DMS153 treated with DMSO at 0.1 percent for 48 hours (cell line): Measurements from ENCODE around the gene RFTN2.
A peak's percentile ranks its signal among the peaks of the same experiment; 100 is the strongest.
"Not testable (repeated sequence)": the region's sequence is repeated elsewhere in the genome, so short reads cannot be mapped to it uniquely, and the experiment has no call there.

ENCODE experiments used
- DNase-seq: peaks from one replicate; lab custom pipeline; 2025; ENCODE audit not compliant: unreplicated experiment; lab: John Stamatoyannopoulos, UW

Gene RFTN2

DNA sequence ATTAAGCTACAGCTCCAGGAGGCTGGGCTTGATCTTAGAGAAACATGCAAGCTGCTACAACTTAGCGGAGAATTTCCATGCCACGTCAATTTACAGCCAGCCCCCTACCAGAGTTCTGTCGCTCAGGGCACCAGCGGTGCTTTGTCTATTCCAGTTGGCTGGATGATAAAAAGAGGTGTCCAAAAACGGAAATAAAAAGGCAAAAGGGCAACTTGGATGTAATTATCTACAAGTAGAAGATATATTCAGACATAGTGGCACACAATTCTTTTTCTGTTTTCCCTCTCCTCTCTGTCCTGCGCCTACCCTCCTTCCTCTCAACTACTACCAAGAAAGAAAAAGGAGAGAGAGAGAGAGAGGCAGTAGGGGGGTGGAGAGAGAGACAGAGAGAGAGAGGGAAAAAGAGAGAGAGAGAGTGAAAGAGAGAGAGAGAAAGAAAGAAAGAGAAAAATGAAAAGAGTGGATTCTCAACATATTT lies 363 bp upstream of the RFTN2 start:
- no peak for DNase-seq

GRCh38 chr2:197674591-197674990 lies 796 bp downstream of the RFTN2 start:
- no peak for DNase-seq

DNA sequence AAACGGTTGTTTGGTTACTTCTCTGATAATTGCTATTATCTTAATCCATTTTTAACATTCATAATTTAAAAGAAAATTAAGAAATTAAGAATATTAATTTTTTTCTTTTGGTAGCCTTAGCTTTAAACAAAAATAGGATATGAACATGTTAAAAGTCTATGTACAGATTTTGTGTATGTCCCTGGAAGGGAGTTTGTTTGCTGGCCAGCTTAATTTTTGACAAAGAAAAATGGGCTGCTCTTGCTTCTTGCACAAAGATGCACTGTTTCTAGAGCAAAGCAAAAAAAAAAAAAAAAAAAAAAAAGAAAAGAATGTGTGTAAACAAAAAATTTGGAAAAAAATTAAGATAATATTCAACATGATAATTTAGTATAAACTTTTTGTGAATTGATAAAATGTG lies 1.3 kb downstream of the RFTN2 start:
- DNase-seq: no peak

GRCh38 chr2:197673606-197674005 lies 1.8 kb downstream of the RFTN2 start:
- DNase-seq: no peak

- DNase-seq: no peak
Measured at GRCh38 chr2:197673106-197673505, 2.3 kb downstream of the RFTN2 start.

- DNase-seq: no peak
Measured at GRCh38 chr2:197672371-197672893, 3.0 kb downstream of the RFTN2 start.

DNA sequence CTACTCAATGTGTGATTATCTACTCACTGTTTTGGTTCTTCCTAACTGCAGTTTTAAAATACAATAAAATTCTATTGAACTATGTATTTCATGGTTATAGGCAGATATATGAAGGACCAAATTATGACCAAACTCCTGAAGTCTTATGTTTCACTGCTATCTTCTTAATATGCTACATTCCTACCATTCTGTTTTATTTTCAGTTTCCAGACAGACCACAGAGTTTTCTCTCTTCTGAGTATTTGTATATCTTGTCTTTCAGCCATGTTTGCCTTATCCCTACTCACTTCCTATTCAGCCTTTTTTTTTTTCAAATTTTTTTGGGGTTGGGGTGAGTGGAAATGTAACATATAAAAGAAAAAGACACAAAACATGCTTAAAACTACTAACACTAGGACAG lies 6.3 kb downstream of the RFTN2 start:
- no peak for DNase-seq

- DNase-seq: no peak
Measured at GRCh38 chr2:197668296-197668695, 7.1 kb downstream of the RFTN2 start.

DNA sequence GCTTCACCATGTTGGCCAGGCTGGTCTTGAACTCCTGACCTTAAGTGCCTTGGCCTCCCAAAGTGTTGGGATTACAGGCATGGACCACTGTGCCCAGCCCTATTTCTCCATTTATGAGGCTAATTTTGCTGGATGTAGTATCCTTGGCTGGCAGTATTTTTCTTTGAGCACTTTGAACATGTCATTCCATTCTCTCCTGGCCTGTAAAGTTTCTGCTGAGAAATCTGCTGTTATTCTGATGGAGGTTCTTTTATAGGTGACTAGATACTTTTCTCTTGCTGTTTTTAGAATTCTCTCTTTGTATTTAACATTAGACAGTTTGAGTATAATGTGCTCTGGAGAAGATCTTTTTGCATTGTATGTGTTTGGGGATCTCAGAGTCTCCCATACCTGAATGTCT lies 9.1 kb downstream of the RFTN2 start:
- DNase-seq: no peak

DNA sequence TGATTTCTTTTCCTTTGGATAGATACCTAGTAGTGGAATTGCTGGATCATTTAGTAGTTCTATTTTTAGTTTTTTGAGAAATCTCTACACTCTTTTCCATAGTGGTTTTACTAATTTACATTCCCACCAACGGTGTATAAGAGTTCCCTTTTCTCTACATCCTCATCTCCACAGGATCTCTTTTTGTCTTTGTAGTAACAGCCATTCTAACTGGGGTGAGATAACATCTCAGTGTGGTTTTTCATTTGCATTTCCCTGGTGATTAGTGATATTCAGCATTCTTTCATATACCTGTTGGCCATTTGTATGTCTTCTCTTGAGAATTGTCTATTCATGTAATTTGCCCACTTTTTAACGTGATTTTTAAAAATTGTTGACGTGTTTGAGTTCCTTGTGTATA lies 13.8 kb downstream of the RFTN2 start:
- DNase-seq: no peak

GRCh38 chr2:197657562-197657961 lies 17.8 kb downstream of the RFTN2 start:
- no peak for DNase-seq

- DNase-seq: no peak
Measured at GRCh38 chr2:197647961-197648690, 27.3 kb downstream of the RFTN2 start.

GRCh38 chr2:197641666-197642065 lies 33.7 kb downstream of the RFTN2 start:
- no peak for DNase-seq

DNA sequence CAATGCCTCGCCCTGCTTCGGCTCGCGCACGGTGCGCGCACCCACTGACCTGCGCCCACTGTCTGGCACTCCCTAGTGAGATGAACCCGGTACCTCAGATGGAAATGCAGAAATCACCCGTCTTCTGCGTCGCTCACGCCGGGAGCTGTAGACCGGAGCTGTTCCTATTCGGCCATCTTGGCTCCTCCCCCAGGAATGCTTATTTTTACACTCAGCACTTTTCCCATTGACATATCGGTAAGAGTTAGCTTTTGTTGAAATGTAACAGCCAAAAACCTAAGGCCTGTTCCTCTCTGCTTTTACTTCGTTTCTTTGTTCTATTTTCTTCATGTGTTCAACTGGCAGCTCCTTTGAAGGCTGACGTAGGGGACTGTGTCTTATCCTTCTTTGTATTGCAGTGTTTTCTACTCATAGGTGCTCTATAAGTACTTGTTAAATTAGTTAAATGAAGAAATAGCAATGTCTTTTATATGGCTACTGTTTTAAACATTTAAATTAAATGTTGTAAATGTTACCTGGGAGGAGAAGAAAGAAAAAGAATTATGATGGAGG lies 34.7 kb downstream of the RFTN2 start:
- not testable (repeated sequence) for DNase-seq

- no peak for DNase-seq
Measured at GRCh38 chr2:197633109-197633657, 42.2 kb downstream of the RFTN2 start.

GRCh38 chr2:197628043-197628500 lies 47.3 kb downstream of the RFTN2 start:
- DNase-seq: no peak

DNA sequence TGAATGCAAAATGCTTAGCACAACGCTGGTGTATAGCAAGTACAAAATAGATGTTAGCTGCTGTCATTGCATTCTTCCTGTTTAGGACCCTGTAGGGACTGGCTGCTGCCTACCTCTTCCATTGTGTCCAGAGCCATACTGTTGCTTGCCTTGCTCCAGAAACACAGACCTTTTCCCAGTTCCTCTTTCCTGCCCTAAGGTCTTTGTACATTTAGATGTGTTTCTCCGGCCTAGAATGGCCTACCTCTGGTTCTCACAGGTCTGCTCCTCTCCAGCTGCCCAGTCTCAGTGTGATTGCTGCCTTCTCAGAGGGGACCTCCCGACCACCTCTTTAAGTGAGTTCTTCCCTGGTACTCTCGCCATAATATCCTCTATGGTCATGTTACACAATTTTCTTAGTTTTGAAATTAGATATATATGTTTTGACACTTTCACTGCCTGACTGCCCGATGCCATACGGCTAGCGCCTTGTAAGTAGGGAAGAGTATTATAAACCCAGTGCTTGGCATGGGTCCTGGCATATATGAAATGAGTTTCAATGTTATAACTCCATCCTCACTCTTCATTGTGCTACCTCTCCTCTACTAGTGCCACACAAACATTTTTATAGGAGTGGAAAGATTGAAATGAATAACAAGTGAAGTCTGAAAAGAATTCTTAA lies 48.3 kb downstream of the RFTN2 start:
- no peak for DNase-seq

- no peak for DNase-seq
Measured at GRCh38 chr2:197620133-197620532, 55.3 kb downstream of the RFTN2 start.

DNA sequence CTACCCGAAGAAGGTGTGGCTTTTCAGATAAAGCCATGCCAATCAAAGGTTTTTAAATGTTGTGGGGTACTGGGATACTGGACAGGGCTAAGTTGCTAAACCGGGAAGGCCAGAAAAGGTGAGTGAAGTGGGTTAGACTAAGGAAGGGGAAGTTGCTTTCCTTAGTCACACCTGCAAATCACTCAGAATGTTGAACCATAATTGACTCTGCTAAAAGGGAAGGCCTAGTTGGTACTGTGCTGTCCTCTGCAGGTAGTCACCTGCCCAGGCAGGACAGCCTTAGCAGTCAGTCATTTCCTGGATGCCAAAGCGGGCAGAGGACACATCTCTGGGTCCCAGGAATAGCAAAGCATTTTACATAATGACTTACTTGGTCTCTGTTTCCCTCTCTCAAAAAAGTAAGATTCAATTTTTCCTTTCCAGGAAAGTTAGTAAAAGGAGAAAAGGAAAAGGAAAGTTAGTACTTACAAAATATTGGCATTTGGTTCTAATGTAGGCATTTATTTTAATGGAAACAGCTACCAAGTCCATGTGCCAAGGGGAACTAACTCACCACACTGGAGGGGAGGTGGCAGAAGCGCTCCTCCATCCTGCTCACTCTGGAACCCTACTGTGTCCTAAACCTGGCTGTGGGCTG lies 60.3 kb downstream of the RFTN2 start:
- peak; percentile 71 for DNase-seq

- no peak for DNase-seq
Measured at GRCh38 chr2:197614532-197614931, 60.9 kb downstream of the RFTN2 start.

DNA sequence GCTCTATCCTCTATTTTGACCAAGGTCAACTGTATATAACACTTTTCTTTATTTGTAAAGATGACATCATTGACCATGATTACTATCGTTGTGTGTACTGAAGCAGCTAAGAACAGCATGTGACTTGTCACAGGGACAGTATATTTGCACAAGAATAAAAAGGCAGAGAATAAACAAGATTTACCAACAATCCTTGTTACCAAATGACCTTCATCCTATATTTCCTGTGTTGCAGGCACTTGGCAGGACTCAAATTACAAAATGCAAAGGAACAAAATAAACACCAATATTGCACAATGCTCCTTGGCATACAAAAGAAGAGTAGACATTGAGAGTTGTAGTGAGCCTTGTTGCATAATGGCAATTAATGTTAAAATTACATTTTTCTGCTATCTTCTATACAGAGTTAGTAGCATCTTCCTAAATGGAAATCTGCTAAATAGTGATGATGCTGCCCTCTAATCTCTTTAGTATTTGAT lies 61.8 kb downstream of the RFTN2 start:
- peak; percentile 49 for DNase-seq
